ENCODE results near the gene C11orf68. TPM values are rescaled to one million over a fixed set of nuclear protein-coding genes. Genes with fewer than 3 reads are reported as not detected.

Gene C11orf68
- total and polyA plus RNA-seq, 8 donors, result 3.1 to 31.3 (median 13.7) TPM

DNA sequence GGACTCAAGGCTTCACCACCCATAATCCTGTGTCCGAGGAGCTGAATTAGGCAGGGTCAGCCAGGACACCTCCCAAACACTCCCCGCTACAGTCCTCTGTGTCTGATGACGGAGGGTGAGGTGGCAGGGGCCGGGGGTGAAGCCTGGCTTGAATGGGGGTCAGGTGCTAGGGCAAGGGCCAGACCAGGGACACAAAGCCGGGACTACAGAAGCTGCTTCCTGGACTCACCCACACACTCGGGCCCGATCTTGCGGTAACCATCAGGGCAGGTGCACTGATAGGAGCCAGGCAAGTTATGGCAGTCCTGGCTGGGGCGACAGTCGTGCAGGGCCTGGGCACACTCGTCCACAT lies 48.6 kb downstream of the C11orf68 start:
- Histone ChIP-seq H3K4me1 (peaks cover 34 to 58% (median 41%) of the 10 kb centered on the region in 4 donors), H3K4me3 (no peak overlapping the region), H3K27ac (peak overlapping the region in 2 of 5 donors; percentile 90 to 91), H3K9me3 (no peaks in the 10 kb centered on the region), H3K27me3 (no peaks in the 10 kb centered on the region), H3K36me3 (peaks cover 9 to 55% (median 43%) of the 10 kb centered on the region in 4 donors)
- 73 to 78% (median 76%) methylated on average over 11 of the region's 11 CpGs for WGBS, 5 donors
- DNase-seq, result no peak
- TF ChIP-seq, protein P1, sequence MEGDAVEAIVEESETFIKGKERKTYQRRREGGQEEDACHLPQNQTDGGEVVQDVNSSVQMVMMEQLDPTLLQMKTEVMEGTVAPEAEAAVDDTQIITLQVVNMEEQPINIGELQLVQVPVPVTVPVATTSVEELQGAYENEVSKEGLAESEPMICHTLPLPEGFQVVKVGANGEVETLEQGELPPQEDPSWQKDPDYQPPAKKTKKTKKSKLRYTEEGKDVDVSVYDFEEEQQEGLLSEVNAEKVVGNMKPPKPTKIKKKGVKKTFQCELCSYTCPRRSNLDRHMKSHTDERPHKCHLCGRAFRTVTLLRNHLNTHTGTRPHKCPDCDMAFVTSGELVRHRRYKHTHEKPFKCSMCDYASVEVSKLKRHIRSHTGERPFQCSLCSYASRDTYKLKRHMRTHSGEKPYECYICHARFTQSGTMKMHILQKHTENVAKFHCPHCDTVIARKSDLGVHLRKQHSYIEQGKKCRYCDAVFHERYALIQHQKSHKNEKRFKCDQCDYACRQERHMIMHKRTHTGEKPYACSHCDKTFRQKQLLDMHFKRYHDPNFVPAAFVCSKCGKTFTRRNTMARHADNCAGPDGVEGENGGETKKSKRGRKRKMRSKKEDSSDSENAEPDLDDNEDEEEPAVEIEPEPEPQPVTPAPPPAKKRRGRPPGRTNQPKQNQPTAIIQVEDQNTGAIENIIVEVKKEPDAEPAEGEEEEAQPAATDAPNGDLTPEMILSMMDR (IDR thresholded peaks at IDR 0.05), result no peak
- TF ChIP-seq POLR2A (IDR thresholded peaks at IDR 0.05), result no peak
- TF ChIP-seq EP300 (IDR thresholded peaks at IDR 0.05), result no peak
- TF ChIP-seq POLR2AphosphoS5 (IDR thresholded peaks at IDR 0.05), result no peak
- intact Hi-C loops (cut with DNase I; ENCODE audit: low total_unique reads), result no loop called here

- H3K27ac ChIP-seq, result peak overlapping the region in 1 of 5 donors; percentile 91
- intact Hi-C loops (cut with DNase I; ENCODE audit: low total_unique reads), result no loop called here
- peaks cover 14 to 60% (median 48%) of the 10 kb centered on the region in 4 donors for H3K36me3 ChIP-seq
- 74 to 80% (median 79%) methylated on average over 23 to 24 of the region's 24 CpGs for whole genome bisulfite sequencing, 5 donors
- TF ChIP-seq EP300 (IDR thresholded peaks at IDR 0.05) (no peak), POLR2AphosphoS5 (IDR thresholded peaks at IDR 0.05) (no peak), POLR2A (IDR thresholded peaks at IDR 0.05) (no peak)
- TF ChIP-seq, protein P1 (IDR thresholded peaks at IDR 0.05), result no peak
- DNase-seq, result no peak
- no peaks in the 10 kb centered on the region for H3K9me3 ChIP-seq
- H3K27me3 ChIP-seq, result no peaks in the 10 kb centered on the region
- peaks cover 34 to 58% (median 41%) of the 10 kb centered on the region in 4 donors for H3K4me1 ChIP-seq
- no peak overlapping the region for H3K4me3 ChIP-seq
Measured at GRCh38 chr11:65869643-65870306, 49.1 kb downstream of the C11orf68 start.

DNA sequence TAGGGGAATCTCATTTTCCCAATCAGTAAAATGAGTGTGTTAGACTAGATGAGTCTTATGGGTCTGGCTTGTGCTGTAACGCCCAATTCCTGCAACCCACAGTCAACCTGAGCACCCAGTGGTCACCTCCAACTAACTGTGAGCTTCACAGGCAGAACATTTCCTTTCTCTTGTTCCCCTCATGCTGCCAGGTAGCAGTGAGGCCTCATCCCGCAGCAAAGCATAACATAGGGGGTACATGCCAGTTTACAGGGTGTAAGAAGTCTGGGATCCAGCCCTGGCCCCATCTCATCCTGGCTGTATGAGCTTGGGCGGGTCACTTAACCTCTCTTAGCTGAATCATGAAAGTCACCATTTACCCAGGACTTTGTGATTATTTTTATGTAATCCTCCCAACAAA lies 50.0 kb downstream of the C11orf68 start:
- H3K9me3 ChIP-seq, result no peaks in the 10 kb centered on the region
- peaks cover 31 to 56% (median 38%) of the 10 kb centered on the region in 4 donors for H3K4me1 ChIP-seq
- H3K36me3 ChIP-seq, result peaks cover 22 to 69% (median 57%) of the 10 kb centered on the region in 4 donors
- H3K27ac ChIP-seq, result peak overlapping the region in 2 of 5 donors; percentile 5 to 8
- 73 to 90% (median 84%) methylated on average over 3 of the region's 3 CpGs for WGBS, 5 donors
- no peak for DNase-seq
- intact Hi-C loops (cut with DNase I; ENCODE audit: low total_unique reads), result no loop called here
- H3K27me3 ChIP-seq, result no peaks in the 10 kb centered on the region
- TF ChIP-seq EP300 (IDR thresholded peaks at IDR 0.05) (no peak), POLR2A (IDR thresholded peaks at IDR 0.05) (no peak), POLR2AphosphoS5 (IDR thresholded peaks at IDR 0.05) (no peak)
- TF ChIP-seq, protein P1 (IDR thresholded peaks at IDR 0.05), result no peak
- H3K4me3 ChIP-seq, result no peak overlapping the region

- TF ChIP-seq POLR2AphosphoS5 (IDR thresholded peaks at IDR 0.05), result no peak
- no peak for TF ChIP-seq POLR2A (IDR thresholded peaks at IDR 0.05)
- TF ChIP-seq EP300 (IDR thresholded peaks at IDR 0.05), result no peak
- TF ChIP-seq, protein P1 (IDR thresholded peaks at IDR 0.05), result no peak
- H3K27me3 ChIP-seq, result no peaks in the 10 kb centered on the region
- peaks cover 30 to 76% (median 64%) of the 10 kb centered on the region in 4 donors for H3K36me3 ChIP-seq
- H3K4me3 ChIP-seq, result no peak overlapping the region
- H3K9me3 ChIP-seq, result no peaks in the 10 kb centered on the region
- no peak for DNase-seq
- intact Hi-C loops (cut with DNase I; ENCODE audit: low total_unique reads), result no loop called here
- H3K27ac ChIP-seq, result peak overlapping the region in 1 of 5 donors; percentile 20
- 81 to 87% (median 84%) methylated on average over 14 to 19 of the region's 19 CpGs for WGBS, 5 donors
- H3K4me1 ChIP-seq, result peaks cover 26 to 56% (median 36%) of the 10 kb centered on the region in 4 donors
Measured at GRCh38 chr11:65868076-65868667, 50.7 kb downstream of the C11orf68 start.

Data from stomach (tissue), 9 donors.